GM13976 (cell line): Measurements from ENCODE around the gene HBA1.

Experiments
- DNase-seq: peaks from one replicate; pipeline ENCODE4 v3.0.0; 2012; ENCODE audit warnings: low spot score
- CTCF ChIP-seq: IDR thresholded peaks from 2 replicates; pipeline ENCODE4 v1.5.1; 2012; ENCODE audit warnings: borderline replicate concordance, mild to moderate bottlenecking; ENCODE audit not compliant: insufficient read depth; ENCODE audit errors: extremely low read depth, missing control alignments, control extremely low read depth
- in situ Hi-C: fragments of 300-500 bp; cut with MboI; formaldehyde crosslinking; loops from one replicate; pipeline ENCODE4 v1.12.0; 2022; ENCODE audit warnings: low sequenced_read_pairs, mixed read lengths, inconsistent platforms; ENCODE audit not compliant: unreplicated experiment

HBA1 gene

GRCh38 chr16:180101-180675, 3.7 kb downstream of the HBA1 start, which contains the start of gene HBQ1:
Gene HBQ1 (plus strand): TSS chr16:180459. CDS start chr16:180487, 28 bp downstream.
- DNase-seq = peak; percentile 64
- TF ChIP-seq CTCF = peak; percentile 51
- in situ Hi-C loops = loop anchor here (5.0 kb wide), 1 partner anchor 63 kb away; no protein-coding TSS in a partner anchor

- TF ChIP-seq CTCF = peak; percentile 17
- in situ Hi-C loops = loop anchor here (5.0 kb wide), 1 partner anchor 64 kb away; no protein-coding TSS in a partner anchor
- peak; percentile 95 for DNase-seq
These were observed 4.4 kb downstream of the HBA1 start for GRCh38 chr16:180681-181564.

GRCh38 chr16:181565-182021, 5.1 kb downstream of the HBA1 start:
- TF ChIP-seq CTCF = peak; percentile 90
- no peak for DNase-seq
- in situ Hi-C loops = loop anchor here (5.0 kb wide), 1 partner anchor 64 kb away; no protein-coding TSS in a partner anchor

- TF ChIP-seq CTCF = no peak
- in situ Hi-C loops = loop anchor here (5.0 kb wide), 1 partner anchor 66 kb away; no protein-coding TSS in a partner anchor
- no peak for DNase-seq
These were observed 6.5 kb downstream of the HBA1 start for GRCh38 chr16:183005-183404.

GRCh38 chr16:185213-185612, 8.7 kb downstream of the HBA1 start:
- in situ Hi-C loops = no loop called here
- no peak for TF ChIP-seq CTCF

GRCh38 chr16:185691-186090, 9.2 kb downstream of the HBA1 start:
- DNase-seq = no peak
- no peak for TF ChIP-seq CTCF
- in situ Hi-C loops = no loop called here

More at GRCh38 chr16:185213-185612, 8.7 kb downstream of the HBA1 start:
- no peak for DNase-seq
